Lower leg skin (tissue), 4 donors: ENCODE results near the gene AK5. TPM values are rescaled to one million over a fixed set of nuclear protein-coding genes. Genes with fewer than 3 reads are reported as not detected.

ENCODE experiments used
- DNase-seq, 2 donors: peaks; one replicate each; pipeline ENCODE4 v3.0.0-alpha.2; 2019; ENCODE audit warnings: low spot score in 2 of 2
- H3K4me3 ChIP-seq: fragments of 200-600 bp; sonication (generic); 2 replicates; pipeline ENCODE4 v1.5.1; 2017; ENCODE audit warnings: mild to moderate bottlenecking, low read depth; ENCODE audit not compliant: poor library complexity, severe bottlenecking
- CTCF ChIP-seq, 3 donors: fragments of 450-650 bp; IDR thresholded peaks; one replicate each; pipeline ENCODE4 v1.5.1; 2016; ENCODE audit warnings: antibody characterized with exemption in 3 of 3, mild to moderate bottlenecking in 3 of 3, moderate library complexity in 2 of 3
- POLR2A ChIP-seq, 2 donors: fragments of 450-650 bp; IDR thresholded peaks; one replicate each; pipeline ENCODE4 v1.6.1; 2016 to 2017; ENCODE audit warnings: antibody characterized with exemption in 2 of 2, mild to moderate bottlenecking in 1 of 2, moderate library complexity in 1 of 2
- WGBS, 2 donors: methylation state at CpG; one replicate each; pipeline ENCODE4 v1.1.5; 2018; 5-methylcytosine and 5-hydroxymethylcytosine counted together
- intact Hi-C: fragments of 100-400 bp; cut with DNase I; formaldehyde crosslinking; loops from one replicate; pipeline ENCODE4 v1.15.0; 2023; ENCODE audit warnings: low total_unique reads
- total RNA-seq, 4 donors: library from RNA; depleted of rRNA; stranded (reverse); fragments of >200 nt; gene quantifications; one replicate each; pipeline ENCODE4 v1.1.0, GENCODE V29; 2016

AK5 gene
- total RNA-seq, 4 donors from 2014 or later = 0.08 to 2.6 (median 1.7) TPM

DNA sequence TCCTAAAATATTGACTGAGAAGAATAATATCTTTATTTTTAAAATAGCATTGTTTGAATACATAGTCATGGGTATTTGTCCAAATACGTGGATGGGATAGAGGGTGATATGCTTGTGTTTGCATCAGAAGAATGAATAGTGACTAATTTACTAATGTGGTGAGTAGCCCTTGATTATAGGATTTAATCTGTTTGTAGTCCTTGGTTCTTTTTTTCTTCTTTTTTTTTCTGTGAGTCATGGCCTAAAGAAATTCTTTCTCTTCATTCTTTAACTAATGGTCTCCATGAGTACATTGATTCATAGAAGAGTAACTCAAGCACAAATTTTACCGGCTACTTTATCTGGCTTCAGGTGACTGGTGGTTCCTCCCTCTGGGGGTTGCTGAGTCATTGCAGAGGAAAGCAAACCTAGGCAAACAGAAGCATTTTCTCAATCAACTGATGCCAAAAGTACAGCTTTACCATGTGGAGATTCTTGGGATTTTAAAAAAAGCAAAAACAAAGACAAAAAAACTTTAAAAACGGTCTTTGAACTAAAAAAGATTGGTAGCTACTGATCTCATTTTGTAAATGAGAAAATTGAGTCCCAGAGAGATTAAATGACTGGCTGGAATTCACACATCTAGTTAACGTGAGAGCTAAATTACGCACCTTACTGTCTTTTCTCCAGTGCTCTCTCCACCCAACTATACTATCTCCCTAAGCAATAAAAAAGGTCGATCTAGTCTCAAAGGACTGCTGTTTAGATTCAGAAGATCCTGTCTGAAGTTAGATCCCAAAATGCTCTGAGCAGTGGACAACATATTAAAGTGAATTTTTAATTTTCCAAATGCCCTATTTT lies 40.5 kb downstream of the AK5 start:
- no peak for DNase-seq
- TF ChIP-seq POLR2A (IDR thresholded peaks at IDR 0.05) (no peak), CTCF (IDR thresholded peaks at IDR 0.05) (no peak)
- intact Hi-C loops = no loop called here
- 59 to 65% methylated on average over 6 of the region's 6 CpGs for WGBS, 2 donors
- H3K4me3 ChIP-seq = no peak overlapping the region

DNA sequence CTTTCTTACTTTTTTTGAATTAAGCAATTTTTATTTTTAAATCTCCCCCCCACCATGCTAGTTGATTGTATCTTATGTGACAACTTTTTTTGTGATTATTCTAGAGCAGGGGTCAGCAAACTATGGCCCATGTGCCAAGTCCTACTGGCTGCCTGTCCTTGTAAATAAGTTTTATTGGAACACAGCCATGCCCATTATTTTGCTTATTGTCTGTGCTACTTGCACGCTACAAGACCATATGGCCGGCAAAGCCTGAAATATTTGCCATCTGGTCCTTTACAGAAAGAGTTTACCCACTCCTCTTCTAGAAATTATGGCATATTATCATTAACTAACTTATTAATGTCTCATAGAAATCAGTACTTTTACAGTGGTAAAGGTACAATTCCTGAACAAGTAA lies 51.7 kb downstream of the AK5 start:
- intact Hi-C loops = no loop called here
- no peak overlapping the region for H3K4me3 ChIP-seq
- no peak for TF ChIP-seq POLR2A (IDR thresholded peaks at IDR 0.05)
- no peak for TF ChIP-seq CTCF (IDR thresholded peaks at IDR 0.05)
- DNase-seq = no peak
- 82 to 83% methylated on average over 2 of the region's 2 CpGs for WGBS, 2 donors

GRCh38 chr1:77336729-77337128 lies 54.9 kb downstream of the AK5 start:
- no peak overlapping the region for H3K4me3 ChIP-seq
- TF ChIP-seq POLR2A (IDR thresholded peaks at IDR 0.05) (no peak), CTCF (IDR thresholded peaks at IDR 0.05) (no peak)
- intact Hi-C loops = loop anchor here (5.0 kb wide), 1 partner anchor 721 kb away; no protein-coding TSS in a partner anchor
- DNase-seq = no peak

- H3K4me3 ChIP-seq = no peak overlapping the region
- TF ChIP-seq POLR2A (IDR thresholded peaks at IDR 0.05) (no peak), CTCF (IDR thresholded peaks at IDR 0.05) (no peak)
- no peak for DNase-seq
- 81 to 96% methylated on average over 1 of the region's 1 CpG for WGBS, 2 donors
- intact Hi-C loops = loop anchor here (5.0 kb wide), 1 partner anchor 718 kb away; no protein-coding TSS in a partner anchor
Observed at GRCh38 chr1:77339326-77339725, 57.5 kb downstream of the AK5 start.

DNA sequence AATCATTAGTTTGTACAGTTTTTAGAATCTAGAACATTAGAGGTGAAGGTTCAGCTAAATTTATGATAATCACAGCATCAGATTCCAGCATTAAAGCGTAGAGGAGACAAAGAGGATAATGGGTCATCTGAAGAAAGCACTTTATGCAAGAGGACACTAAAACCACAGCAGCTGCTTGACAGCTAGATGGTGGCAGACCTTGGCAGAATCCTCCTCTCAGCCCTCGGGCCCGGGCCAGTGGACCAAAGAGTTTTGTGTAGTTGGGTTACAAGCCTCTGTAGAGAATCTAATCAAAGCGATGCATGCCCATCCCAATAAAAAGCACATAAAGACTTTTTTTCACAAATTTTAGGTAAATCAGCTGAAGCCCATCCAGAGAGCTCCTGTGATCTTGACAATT lies 59.4 kb downstream of the AK5 start:
- no peak overlapping the region for H3K4me3 ChIP-seq
- TF ChIP-seq POLR2A (IDR thresholded peaks at IDR 0.05) = no peak
- no peak for TF ChIP-seq CTCF (IDR thresholded peaks at IDR 0.05)
- intact Hi-C loops = no loop called here
- no peak for DNase-seq
- WGBS, 2 donors = 86 to 94% methylated on average over 4 of the region's 4 CpGs

DNA sequence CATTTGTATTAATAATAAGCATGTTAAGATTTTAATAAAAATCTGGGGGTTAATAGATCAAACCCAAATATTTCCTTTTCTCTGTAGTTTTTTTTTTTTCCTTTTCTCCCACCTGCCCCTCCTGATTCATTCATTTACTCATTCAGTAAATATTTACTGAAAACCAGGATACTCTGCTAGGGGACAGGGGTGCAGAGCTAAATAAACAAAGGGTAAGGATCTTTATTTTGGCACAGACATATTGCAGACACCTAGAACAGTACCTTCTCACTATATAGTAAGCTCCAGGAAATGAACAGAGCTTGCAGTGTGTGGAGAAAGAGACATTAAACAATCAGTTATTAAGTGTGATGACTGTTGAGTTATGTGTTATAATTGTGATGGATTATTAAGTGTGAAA lies 60.9 kb downstream of the AK5 start:
- intact Hi-C loops = no loop called here
- TF ChIP-seq CTCF (IDR thresholded peaks at IDR 0.05) = no peak
- no peak for TF ChIP-seq POLR2A (IDR thresholded peaks at IDR 0.05)
- no peak overlapping the region for H3K4me3 ChIP-seq
- DNase-seq = no peak
